Trophoblast cell (in vitro differentiated cells and primary cell): ENCODE measurements around the gene URB1.

Source experiments
- DNase-seq, 2 donors: peaks; one replicate each; pipeline ENCODE4 v3.0.0-alpha.2; 2016
- H2AFZ ChIP-seq: 2 replicates; pipeline ENCODE4 v1.6.1; 2013; ENCODE audit warnings: low read length, moderate library complexity, mild to moderate bottlenecking; ENCODE audit not compliant: insufficient read depth, poor library complexity
- H2AK5ac ChIP-seq: 2 replicates; pipeline ENCODE4 v1.6.1; 2013; ENCODE audit warnings: mild to moderate bottlenecking, low read length
- H2BK120ac ChIP-seq: 2 replicates; pipeline ENCODE4 v1.6.1; 2013; ENCODE audit warnings: low read length, mild to moderate bottlenecking, moderate library complexity; ENCODE audit not compliant: insufficient read depth, poor library complexity
- H2BK12ac ChIP-seq: 2 replicates; pipeline ENCODE4 v1.6.1; 2013; ENCODE audit warnings: mild to moderate bottlenecking, low read length, moderate library complexity
- H2BK5ac ChIP-seq: 2 replicates; pipeline ENCODE4 v1.6.1; 2013; ENCODE audit warnings: low read length, low read depth, moderate library complexity, mild to moderate bottlenecking; ENCODE audit not compliant: poor library complexity
- H3K14ac ChIP-seq: 2 replicates; pipeline ENCODE4 v1.6.1; 2013; ENCODE audit warnings: mild to moderate bottlenecking, low read length
- H3K18ac ChIP-seq: 2 replicates; pipeline ENCODE4 v1.6.1; 2013; ENCODE audit warnings: mild to moderate bottlenecking, low read length
- H3K23ac ChIP-seq: 2 replicates; pipeline ENCODE4 v1.6.1; 2013; ENCODE audit warnings: low read length
- H3K27ac ChIP-seq: 2 replicates; pipeline ENCODE4 v1.5.1; 2013; ENCODE audit warnings: low read depth, mild to moderate bottlenecking, inconsistent platforms, low read length, moderate library complexity
- H3K27me3 ChIP-seq: 2 replicates; pipeline ENCODE4 v1.6.1; 2013; ENCODE audit warnings: inconsistent platforms, mild to moderate bottlenecking, low read length, moderate library complexity; ENCODE audit not compliant: insufficient read depth
- H3K36me3 ChIP-seq, 2 experiments: 1 replicate in 1 of 2; 2 replicates in 1 of 2; pipeline ENCODE4 v1.6.1; 2013; ENCODE audit warnings: low read length in 2 of 2, mild to moderate bottlenecking in 2 of 2, moderate library complexity in 1 of 2; ENCODE audit not compliant: insufficient read depth in 2 of 2, control insufficient read depth in 1 of 2
- H3K4ac ChIP-seq: 2 replicates; pipeline ENCODE4 v1.6.1; 2013; ENCODE audit warnings: low read depth, mild to moderate bottlenecking, low read length, moderate library complexity
- H3K4me1 ChIP-seq, 2 experiments: 1 replicate in 1 of 2; 2 replicates in 1 of 2; pipeline ENCODE4 v1.6.1; 2013; ENCODE audit warnings: low read length in 2 of 2, mild to moderate bottlenecking in 2 of 2, moderate library complexity in 1 of 2; ENCODE audit not compliant: insufficient read depth in 2 of 2, control insufficient read depth in 1 of 2
- H3K4me2 ChIP-seq: 2 replicates; pipeline ENCODE4 v1.6.1; 2013; ENCODE audit warnings: inconsistent platforms, mild to moderate bottlenecking, low read length, moderate library complexity
- H3K4me3 ChIP-seq: 2 replicates; pipeline ENCODE4 v1.5.1; 2013; ENCODE audit warnings: mild to moderate bottlenecking, low read depth, low read length, inconsistent platforms
- H3K79me1 ChIP-seq: one replicate; pipeline ENCODE4 v1.6.1; 2013; ENCODE audit warnings: low read length
- H3K79me2 ChIP-seq: 2 replicates; pipeline ENCODE4 v1.6.1; 2013; ENCODE audit warnings: low read length, mild to moderate bottlenecking; ENCODE audit not compliant: control insufficient read depth, insufficient read depth, poor library complexity
- H3K9ac ChIP-seq: 2 replicates; pipeline ENCODE4 v1.6.1; 2013; ENCODE audit warnings: mild to moderate bottlenecking, low read length
- H3K9me3 ChIP-seq: 2 replicates; pipeline ENCODE4 v1.6.1; 2013; ENCODE audit warnings: low read depth, mild to moderate bottlenecking, control low read depth, inconsistent platforms, low read length; ENCODE audit not compliant: insufficient read depth
- H4K12ac ChIP-seq: 2 replicates; pipeline ENCODE4 v1.6.1; 2013; ENCODE audit warnings: low read depth, mild to moderate bottlenecking, low read length, moderate library complexity
- H4K8ac ChIP-seq: 2 replicates; pipeline ENCODE4 v1.6.1; 2013; ENCODE audit warnings: low read depth, mild to moderate bottlenecking, low read length, moderate library complexity
- H4K91ac ChIP-seq: one replicate; pipeline ENCODE4 v1.6.1; 2013; ENCODE audit warnings: low read depth, mild to moderate bottlenecking, low read length, moderate library complexity
- WGBS: extraction: QIAGEN DNeasy Blood & Tissue Kit; methylation state at CpG from one replicate; pipeline ENCODE4 v1.1.7; 2013; ENCODE audit warnings: missing lambda C conversion rate; ENCODE audit not compliant: insufficient read length, insufficient coverage; ENCODE audit errors: extremely low coverage; 5-methylcytosine and 5-hydroxymethylcytosine counted together

The URB1 gene

DNA sequence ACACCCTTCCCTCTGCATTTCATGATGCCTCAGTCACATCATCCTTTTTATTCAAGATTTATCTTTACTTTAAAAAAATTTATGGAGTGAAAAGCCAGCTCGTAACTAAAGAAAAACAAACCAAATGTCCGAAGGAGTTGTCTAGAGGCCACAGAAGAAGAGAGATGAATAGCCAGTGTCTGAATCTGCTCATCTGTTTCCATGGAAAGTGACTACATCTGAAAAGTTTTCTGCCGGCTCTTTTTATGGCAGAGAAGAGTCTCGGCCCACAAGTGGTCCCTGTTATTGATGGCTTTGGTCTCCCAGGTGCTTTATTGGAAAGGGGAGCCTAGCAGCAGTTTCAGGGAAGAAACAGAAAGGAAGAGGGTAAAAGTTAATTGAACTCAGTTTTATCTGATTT lies 25.3 kb upstream of the URB1 start:
- Histone ChIP-seq H3K9me3 (peaks cover 2% of the 10 kb centered on the region), H3K27me3 (peaks cover 11% of the 10 kb centered on the region), H2BK120ac (no peak overlapping the region), H3K4me2 (no peak overlapping the region), H3K9ac (peak overlapping the region; percentile 46), H2AFZ (no peak overlapping the region), H4K91ac (no peak overlapping the region), H3K4me3 (peak overlapping the region; percentile 52), H4K8ac (no peak overlapping the region), H3K4ac (no peak overlapping the region), H3K4me1 (no peaks in the 10 kb centered on the region), H2AK5ac (no peak overlapping the region), H3K79me1 (no peaks in the 10 kb centered on the region), H3K36me3 (no peaks in the 10 kb centered on the region), H3K14ac (no peak overlapping the region), H2BK12ac (no peak overlapping the region), H3K27ac (no peak overlapping the region), H2BK5ac (no peak overlapping the region), H4K12ac (no peak overlapping the region), H3K23ac (no peak overlapping the region), H3K18ac (no peak overlapping the region), H3K79me2 (no peaks in the 10 kb centered on the region)
- no CpG with 5 or more reads among the region's 4 CpGs for WGBS
- no peak for DNase-seq

DNA sequence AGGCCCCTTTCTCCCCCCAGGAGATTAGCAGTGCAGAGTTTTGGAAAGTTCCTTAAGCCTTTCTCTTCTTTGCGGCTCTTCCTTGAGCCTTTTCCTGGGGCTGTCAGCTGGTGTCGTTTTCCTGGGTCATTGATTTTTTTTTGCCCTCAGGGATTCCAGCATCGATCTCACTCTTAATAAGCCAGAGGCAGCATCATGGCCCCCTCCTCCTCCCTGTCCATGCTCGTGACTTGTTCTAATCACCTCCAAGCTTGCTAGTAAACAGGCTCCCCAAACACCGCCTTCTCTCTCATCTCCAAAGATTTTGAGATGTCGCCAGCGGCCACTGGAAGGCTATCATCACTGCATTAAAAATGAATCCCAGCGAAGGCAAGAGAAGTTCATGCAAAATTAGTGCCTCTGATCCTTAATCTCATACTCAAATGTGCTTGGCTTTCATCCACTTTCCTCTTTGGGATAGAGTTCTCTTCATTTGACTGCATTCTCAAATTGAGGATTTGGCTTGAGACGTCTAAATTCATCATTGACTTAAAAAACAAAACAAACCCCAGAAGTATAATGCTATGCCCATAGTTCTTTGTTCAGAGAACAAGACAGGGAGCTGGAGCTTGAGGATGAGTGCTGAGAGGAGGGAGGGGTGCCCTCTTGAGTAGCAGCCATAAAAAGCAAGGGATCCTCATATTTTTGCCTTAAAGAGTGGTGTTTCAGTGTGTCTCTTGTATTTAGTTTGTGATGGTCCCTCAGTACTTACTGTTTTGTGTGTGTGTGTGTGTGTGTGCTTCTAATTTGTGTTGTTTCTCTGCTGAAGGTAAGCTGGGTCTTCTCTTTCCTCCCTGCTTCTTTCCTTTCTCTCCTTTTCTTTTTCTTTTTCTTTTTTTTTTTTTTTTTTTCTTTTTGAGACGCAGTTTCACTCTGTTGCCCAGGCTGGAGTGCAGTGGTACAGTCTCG lies 22.9 kb upstream of the URB1 start:
- Histone ChIP-seq H3K23ac (no peak overlapping the region), H3K4me3 (no peak overlapping the region), H3K9ac (no peak overlapping the region), H3K9me3 (peaks cover 8% of the 10 kb centered on the region), H3K4ac (no peak overlapping the region), H3K4me2 (no peak overlapping the region), H3K18ac (no peak overlapping the region), H4K8ac (no peak overlapping the region), H2AK5ac (no peak overlapping the region), H3K4me1 (peaks cover 12 to 15% of the 10 kb centered on the region in 2 experiments), H3K27me3 (peaks cover 34% of the 10 kb centered on the region), H3K36me3 (no peaks in the 10 kb centered on the region), H3K79me1 (no peaks in the 10 kb centered on the region), H3K79me2 (no peaks in the 10 kb centered on the region), H2BK12ac (no peak overlapping the region), H2BK5ac (no peak overlapping the region), H2BK120ac (no peak overlapping the region), H4K91ac (no peak overlapping the region), H4K12ac (no peak overlapping the region), H3K27ac (no peak overlapping the region), H2AFZ (no peak overlapping the region), H3K14ac (no peak overlapping the region)
- no peak for DNase-seq
- no CpG with 5 or more reads among the region's 11 CpGs for WGBS

DNA sequence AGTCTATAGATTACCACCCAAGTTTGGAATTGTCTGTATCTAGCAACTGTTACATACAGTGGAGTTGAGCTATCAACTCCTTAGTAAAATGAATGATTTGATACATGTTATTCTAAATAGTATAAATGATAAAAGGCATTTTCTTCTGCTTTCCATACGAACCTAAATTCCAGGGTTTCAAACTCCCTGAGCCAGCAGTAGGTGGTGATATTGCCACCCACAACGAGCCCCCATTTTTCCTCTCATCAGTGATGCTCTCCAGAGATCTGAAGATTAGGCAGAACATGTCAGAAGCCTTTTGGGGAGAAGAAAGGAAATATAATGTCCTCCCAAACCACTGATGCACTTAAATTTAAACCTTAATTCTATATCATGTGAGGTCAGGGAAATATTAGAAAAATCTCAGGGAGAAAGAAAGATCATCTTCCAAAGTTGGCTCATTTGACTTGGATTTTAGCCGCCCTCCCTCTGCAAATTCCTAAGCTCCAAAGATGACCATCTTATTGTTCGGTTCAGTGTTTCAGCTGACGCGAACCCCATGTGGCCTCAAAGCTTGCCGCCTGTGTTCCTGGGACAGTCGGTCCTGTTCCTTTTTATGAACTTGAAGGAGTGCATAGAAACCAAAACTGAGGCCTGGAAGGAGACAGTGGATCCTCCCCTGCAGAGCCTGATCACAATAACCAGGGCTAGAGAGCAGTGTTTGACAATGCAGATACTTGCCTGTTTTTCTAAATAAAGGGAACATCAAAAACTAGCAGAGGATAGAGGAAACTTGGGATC lies 22.0 kb upstream of the URB1 start:
- no peak overlapping the region for H2BK12ac ChIP-seq
- DNase-seq, result no peak
- no peak overlapping the region for H3K4me3 ChIP-seq
- no peak overlapping the region for H3K14ac ChIP-seq
- no peak overlapping the region for H3K18ac ChIP-seq
- no peak overlapping the region for H2BK5ac ChIP-seq
- H2AK5ac ChIP-seq, result no peak overlapping the region
- no CpG with 5 or more reads among the region's 8 CpGs for WGBS
- H4K91ac ChIP-seq, result no peak overlapping the region
- no peaks in the 10 kb centered on the region for H3K79me1 ChIP-seq
- no peak overlapping the region for H3K9ac ChIP-seq
- no peak overlapping the region for H2AFZ ChIP-seq
- no peak overlapping the region for H4K8ac ChIP-seq
- H3K23ac ChIP-seq, result no peak overlapping the region
- no peak overlapping the region for H4K12ac ChIP-seq
- H3K79me2 ChIP-seq, result no peaks in the 10 kb centered on the region
- H3K27ac ChIP-seq, result no peak overlapping the region
- H3K36me3 ChIP-seq, result no peaks in the 10 kb centered on the region
- H3K27me3 ChIP-seq, result peaks cover 40% of the 10 kb centered on the region
- no peak overlapping the region for H3K4ac ChIP-seq
- no peak overlapping the region for H3K4me2 ChIP-seq
- peaks cover 12 to 15% of the 10 kb centered on the region in 2 experiments for H3K4me1 ChIP-seq
- H3K9me3 ChIP-seq, result peaks cover 8% of the 10 kb centered on the region
- H2BK120ac ChIP-seq, result no peak overlapping the region

DNA sequence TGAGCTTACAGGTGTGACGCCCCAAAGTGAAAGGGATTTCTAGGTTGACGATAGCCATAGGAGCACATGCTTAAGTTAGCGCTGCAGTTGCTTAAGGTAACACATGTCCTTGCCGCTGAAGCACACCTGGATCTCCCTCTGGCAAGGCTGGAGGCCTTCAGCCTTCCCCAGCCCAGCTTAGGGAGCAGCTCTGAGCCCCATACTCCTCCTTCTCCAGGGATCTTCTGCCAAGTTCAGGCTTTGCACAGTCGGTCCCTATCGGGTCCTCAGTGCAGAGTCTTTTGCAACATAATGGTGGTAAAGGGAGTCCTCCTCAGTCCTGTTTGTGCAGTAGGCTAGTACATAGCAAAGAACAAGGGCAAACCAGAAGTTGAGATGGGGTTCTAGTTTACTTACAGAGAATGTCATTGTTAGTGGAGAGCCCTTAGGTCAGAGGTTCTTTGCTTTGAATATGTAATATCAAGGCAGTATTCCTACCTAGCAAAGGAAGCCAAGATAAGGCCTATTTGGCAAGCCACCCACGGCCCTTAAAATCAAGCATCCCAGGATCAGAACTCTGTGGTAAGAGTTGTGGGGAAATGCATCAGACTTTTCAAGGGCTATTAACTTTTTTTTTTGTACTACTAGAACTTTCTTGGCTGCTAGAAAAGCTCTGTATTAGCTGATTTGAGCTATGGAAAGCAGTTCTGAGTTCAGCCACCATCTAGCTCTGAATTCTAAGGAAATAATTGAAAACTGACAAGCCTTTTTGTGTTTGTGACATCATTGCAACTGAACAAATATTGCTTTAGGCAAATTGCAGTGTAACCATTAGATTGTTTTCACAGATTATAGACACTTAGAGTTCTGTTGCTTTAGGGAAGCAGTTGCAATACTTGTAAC lies 21.1 kb upstream of the URB1 start:
- H3K4me1 ChIP-seq, result peaks cover 12 to 15% of the 10 kb centered on the region in 2 experiments
- no peak overlapping the region for H2AFZ ChIP-seq
- peaks cover 8% of the 10 kb centered on the region for H3K9me3 ChIP-seq
- no peak overlapping the region for H3K9ac ChIP-seq
- no peak overlapping the region for H2BK5ac ChIP-seq
- H3K4ac ChIP-seq, result no peak overlapping the region
- no peak overlapping the region for H2BK12ac ChIP-seq
- H2BK120ac ChIP-seq, result no peak overlapping the region
- H3K27me3 ChIP-seq, result peaks cover 40% of the 10 kb centered on the region
- H3K79me1 ChIP-seq, result no peaks in the 10 kb centered on the region
- H3K4me3 ChIP-seq, result no peak overlapping the region
- H3K4me2 ChIP-seq, result no peak overlapping the region
- no peak overlapping the region for H3K27ac ChIP-seq
- H4K91ac ChIP-seq, result no peak overlapping the region
- no peak overlapping the region for H3K23ac ChIP-seq
- no peak overlapping the region for H4K12ac ChIP-seq
- no peak overlapping the region for H2AK5ac ChIP-seq
- H3K36me3 ChIP-seq, result no peaks in the 10 kb centered on the region
- H3K79me2 ChIP-seq, result no peaks in the 10 kb centered on the region
- no peak for DNase-seq
- no peak overlapping the region for H3K14ac ChIP-seq
- H3K18ac ChIP-seq, result no peak overlapping the region
- no CpG with 5 or more reads among the region's 7 CpGs for WGBS
- H4K8ac ChIP-seq, result no peak overlapping the region
